K562 (cell line): Measurements from ENCODE around the gene MUSK. TPM values are rescaled to one million over a fixed set of nuclear protein-coding genes. Genes with fewer than 3 reads are reported as not detected.

Experiments used
- ATAC-seq: fragments of 200-7000 bp; cut with Tn5 transposase; 3 replicates; pipeline ENCODE4 v1.9.1; 2020; ENCODE audit warnings: moderate library complexity
- BruUV-seq: library from RNA; stranded (reverse); fragments of 400-500 nt; replicated peaks from 2 replicates; lab custom pipeline; 2021; lab: Mats Ljungman, UMichigan
- CTCF ChIA-PET: fragments of 300-600 bp; formaldehyde crosslinking; extraction: SDS; loops from one replicate; lab custom pipeline; 2021; ENCODE audit warnings: low intra/inter-chr PET ratio; lab: Yijun Ruan, JAX
- POLR2A ChIA-PET: fragments of 300-600, 350-650 bp; sonication (Branson Sonifier 250); formaldehyde crosslinking; extraction: SDS; loops from one replicate; lab custom pipeline; 2021; ENCODE audit warnings: antibody characterized with exemption, inconsistent platforms; lab: Yijun Ruan, JAX
- DNase-seq, 4 experiments: peaks; one replicate each; pipeline versions ENCODE4 v3.0.0 to v3.0.0-alpha.2; 2011 to 2018; ENCODE audit warnings: low spot score in 3 of 4, mixed read lengths in 3 of 4; ENCODE audit errors: extremely low read depth in 1 of 4
- FAIRE-seq: peaks from 2 replicates; lab custom pipeline; 2011; peaks lifted over from hg19 to GRCh38; lab: Jason Lieb, UNC
- H2AFZ ChIP-seq: 2 replicates; pipeline ENCODE4 v1.6.0; 2011; ENCODE audit warnings: low read depth, low read length, control low read depth, inconsistent platforms
- H3K27ac ChIP-seq: fragments of 200-600 bp; 3 replicates; pipeline ENCODE4 v1.8.0; 2011; ENCODE audit warnings: low read depth, mild to moderate bottlenecking, control low read depth, inconsistent platforms, low read length, moderate library complexity, mixed read lengths; ENCODE audit errors: extremely low read depth
- H3K27me3 ChIP-seq, 2 experiments: fragments of 300-600 bp in 1 of 2; 2 replicates in 1 of 2; 3 replicates in 1 of 2; pipeline versions ENCODE4 v1.6.0 to v1.8.0; 2011; ENCODE audit warnings: inconsistent platforms in 2 of 2, low read length in 2 of 2, mild to moderate bottlenecking in 1 of 2, mixed read lengths in 1 of 2, moderate library complexity in 1 of 2; ENCODE audit not compliant: control insufficient read depth in 2 of 2, insufficient read depth in 2 of 2
- H3K36me3 ChIP-seq: fragments of 300-600 bp; 3 replicates; pipeline ENCODE4 v1.8.0; 2011; ENCODE audit warnings: mild to moderate bottlenecking, low read length, inconsistent platforms; ENCODE audit not compliant: control insufficient read depth, insufficient read depth
- H3K4me1 ChIP-seq, 2 experiments: fragments of 200-600 bp in 1 of 2; replicated peaks in 1 of 2; 2 replicates in 1 of 2; 3 replicates in 1 of 2; pipeline versions ENCODE4 v1.5.1 to v1.8.0; 2011; ENCODE audit warnings: inconsistent platforms in 2 of 2, low read length in 2 of 2, mild to moderate bottlenecking in 1 of 2, mixed read lengths in 1 of 2, moderate library complexity in 1 of 2; ENCODE audit not compliant: control insufficient read depth in 2 of 2, insufficient read depth in 2 of 2
- H3K4me2 ChIP-seq: 2 replicates; pipeline ENCODE4 v1.6.1; 2011; ENCODE audit warnings: low read length, control low read depth, inconsistent platforms, mixed read lengths; ENCODE audit not compliant: insufficient read depth
- H3K4me3 ChIP-seq: fragments of 200-600 bp; sonication (generic), shearing (Covaris generic); 2 replicates; pipeline ENCODE4 v1.5.1; 2016; ENCODE audit warnings: control low read depth, inconsistent platforms
- H3K79me2 ChIP-seq: fragments of 200-600 bp; 3 replicates; pipeline ENCODE4 v1.8.0; 2011; ENCODE audit warnings: low read length, inconsistent platforms; ENCODE audit not compliant: control insufficient read depth, insufficient read depth
- H3K9ac ChIP-seq, 2 experiments: 2 replicates each; pipeline versions ENCODE4 v1.6.0 to v1.6.1; 2011; ENCODE audit warnings: low read depth in 2 of 2, low read length in 2 of 2, control low read depth in 1 of 2, inconsistent platforms in 1 of 2, mild to moderate bottlenecking in 1 of 2, mixed read lengths in 1 of 2; ENCODE audit not compliant: insufficient read depth in 1 of 2
- H3K9me1 ChIP-seq: one replicate; pipeline ENCODE4 v1.6.0; 2011; ENCODE audit warnings: inconsistent platforms, mild to moderate bottlenecking, low read length, moderate library complexity; ENCODE audit not compliant: control insufficient read depth, insufficient read depth
- H3K9me3 ChIP-seq: replicated peaks from 2 replicates; pipeline ENCODE4 v1.5.1; 2011; ENCODE audit warnings: low read depth, low read length, inconsistent platforms; ENCODE audit not compliant: control insufficient read depth, insufficient read depth
- H4K20me1 ChIP-seq: replicated peaks from 2 replicates; pipeline ENCODE4 v1.6.1; 2011; ENCODE audit warnings: low read length, inconsistent platforms, mixed read lengths; ENCODE audit not compliant: control insufficient read depth, insufficient read depth
- CBX3 ChIP-seq, 2 experiments: IDR thresholded peaks; 1 replicate in 1 of 2; 2 replicates in 1 of 2; pipeline ENCODE4 v1.6.1; 2012; ENCODE audit warnings: inconsistent platforms in 2 of 2, low read length in 2 of 2, borderline replicate concordance in 1 of 2, control low read depth in 1 of 2
- GTF3C2 ChIP-seq: IDR thresholded peaks from 3 replicates; pipeline ENCODE4 v1.6.1; 2011; ENCODE audit warnings: borderline replicate concordance, mild to moderate bottlenecking, moderate library complexity; ENCODE audit not compliant: insufficient read length; ENCODE audit errors: extremely low read depth
- JUND ChIP-seq, 2 experiments: IDR thresholded peaks; 2 replicates in 1 of 2; 3 replicates in 1 of 2; pipeline ENCODE4 v1.6.1; 2011; ENCODE audit warnings: borderline replicate concordance in 2 of 2, low read depth in 2 of 2, low read length in 2 of 2, improper control_type of control experiment in 1 of 2, missing biosample characterization in 1 of 2, missing genetic modification characterization in 1 of 2, missing genetic modification reagents in 1 of 2
- MAX ChIP-seq: sonication (generic); formaldehyde crosslinking; IDR thresholded peaks from 2 replicates; pipeline ENCODE4 v1.9.0; 2022; ENCODE audit warnings: mild to moderate bottlenecking, missing genetic modification reagents
- PBX2 ChIP-seq, 2 experiments: IDR thresholded peaks in 1 of 2; conservative IDR thresholded peaks in 1 of 2; 2 replicates each; pipeline ENCODE4 v1.6.1; 2016; ENCODE audit warnings: low read depth in 2 of 2, mild to moderate bottlenecking in 1 of 2, missing compliant biosample characterization in 1 of 2, missing genetic modification characterization in 1 of 2, moderate library complexity in 1 of 2
- TEAD2 ChIP-seq: fragments of 450-650 bp; IDR thresholded peaks from 2 replicates; pipeline ENCODE4 v1.6.1; 2016; ENCODE audit warnings: missing genetic modification characterization, control low read depth, missing compliant biosample characterization
- ZNF586 ChIP-seq: fragments of 450-650 bp; formaldehyde crosslinking; conservative IDR thresholded peaks from 2 replicates; pipeline ENCODE4 v1.4.0; 2020; ENCODE audit warnings: mild to moderate bottlenecking, moderate library complexity
- ZNF609 ChIP-seq: sonication (generic); formaldehyde crosslinking; IDR thresholded peaks from 2 replicates; pipeline ENCODE4 v1.8.1; 2023; ENCODE audit warnings: missing genetic modification reagents, mild to moderate bottlenecking, borderline replicate concordance
- WGBS: fragments of 100-300 bp; shearing (Covaris generic); methylation state at CpG from one replicate; pipeline ENCODE4 v1.1.6; 2016; ENCODE audit warnings: low coverage, mixed read lengths; ENCODE audit not compliant: insufficient coverage; ENCODE audit errors: missing lambda C conversion rate; 5-methylcytosine and 5-hydroxymethylcytosine counted together
- in situ Hi-C: fragments of 300-500 bp; cut with MboI; formaldehyde crosslinking; loops from 4 replicates; pipeline ENCODE4 v1.15.0; 2018; ENCODE audit warnings: inconsistent platforms, mixed read lengths
- intact Hi-C: fragments of 100-400 bp; cut with micrococcal nuclease; formaldehyde crosslinking; loops from 2 replicates; pipeline ENCODE4 v1.14.2; 2022
- polyA plus RNA-seq, 8 experiments: library from polyadenylated mRNA; depleted of rRNA in 4 of 8; stranded (reverse) in 5 of 8; unstranded in 3 of 8; fragments of >200 nt; fragmentation: Nextera tagmentation in 2 of 8; fragmentation: Illumina TruSeq in 1 of 8; extraction: Ambion mirVana in 2 of 8; extraction: Trizol in 1 of 8; gene quantifications; 2 replicates each; pipeline versions ENCODE4 v1.2.1 to v1.2.3, GENCODE V29; 2011 to 2014; ENCODE audit warnings: inconsistent platforms in 1 of 8, missing spikeins in 1 of 8
- total RNA-seq, 7 experiments: library from RNA; depleted of rRNA in 6 of 7; stranded (reverse); fragments of >200 nt in 6 of 7; fragmentation: Illumina TruSeq in 2 of 7; extraction: Trizol in 2 of 7; gene quantifications; 2 replicates each; pipeline versions ENCODE4 v1.2.1 to v1.2.3, GENCODE V29; 2011 to 2021; ENCODE audit warnings: low replicate concordance in 1 of 7

The MUSK gene
- total and polyA plus RNA-seq, 9 of the 15 experiments (the other 6 are each of a cell fraction or from before 2014, with no cell fraction given): not detected

- FAIRE-seq (no peak), DNase-seq (no peak), ATAC-seq (no peak)
- H3K4me1 ChIP-seq: no peaks in the 10 kb centered on the region
- no peaks in the 10 kb centered on the region for H4K20me1 ChIP-seq
- no peak overlapping the region for H3K4me3 ChIP-seq
- BruUV-seq: no TSS peak
- WGBS: 0% methylated on average over 9 of the region's 9 CpGs
- CTCF ChIA-PET: no interaction called here
- H3K9ac ChIP-seq: no peak overlapping the region
- no peaks in the 10 kb centered on the region for H3K9me3 ChIP-seq
- H2AFZ ChIP-seq: no peak overlapping the region
- no peak overlapping the region for H3K27ac ChIP-seq
- intact Hi-C loops (loop anchor here (10.0 kb wide), 2 partner anchors 411 to 721 kb away; no protein-coding TSS in a partner anchor), in situ Hi-C loops (no loop called here)
- no peaks in the 10 kb centered on the region for H3K9me1 ChIP-seq
- H3K79me2 ChIP-seq: no peaks in the 10 kb centered on the region
- H3K4me2 ChIP-seq: no peak overlapping the region
- H3K27me3 ChIP-seq: no peaks in the 10 kb centered on the region
- POLR2A ChIA-PET: no interaction called here
- no peaks in the 10 kb centered on the region for H3K36me3 ChIP-seq
- TF ChIP-seq PBX2 (CRISPR knock-in tag; IDR thresholded peaks at IDR 0.05; ENCODE audit: low read depth): no peak
- no peak for TF ChIP-seq PBX2 (tag; conservative IDR thresholded peaks at IDR 0.05; ENCODE audit: low read depth)
- TF ChIP-seq MAX (CRISPR knock-in tag): no peak
- TF ChIP-seq CBX3 (IDR thresholded peaks at IDR 0.05; ENCODE audit: borderline replicate concordance in 1 of 2, low read length in 2 of 2): no peak
- TF ChIP-seq ZNF586 (CRISPR knock-in tag): no peak
- no peak for TF ChIP-seq JUND (IDR thresholded peaks at IDR 0.05; ENCODE audit: borderline replicate concordance, low read depth, low read length)
- TF ChIP-seq JUND (tag; IDR thresholded peaks at IDR 0.05; ENCODE audit: borderline replicate concordance, low read depth, low read length): no peak
- TF ChIP-seq TEAD2 (tag): no peak
- TF ChIP-seq ZNF609 (CRISPR knock-in tag): no peak
- no peak for TF ChIP-seq GTF3C2
Measured at GRCh38 chr9:110626101-110626829, 42.3 kb upstream of the MUSK start.
